Fibroblast of villous mesenchyme (primary cell): ENCODE data around the gene SLIT2. TPM values are rescaled to one million over a fixed set of nuclear protein-coding genes. Genes with fewer than 3 reads are reported as not detected.

Experiments
- DNase-seq: peaks from one replicate; pipeline ENCODE4 v3.0.0-alpha.2; 2010; ENCODE audit warnings: low read depth
- H3K4me3 ChIP-seq: 2 replicates; pipeline ENCODE4 v1.5.1; 2011; ENCODE audit warnings: low read depth, mild to moderate bottlenecking, low read length
- CTCF ChIP-seq: IDR thresholded peaks from 2 replicates; pipeline ENCODE4 v1.5.1; 2012; ENCODE audit warnings: low read depth, mild to moderate bottlenecking, low read length; ENCODE audit not compliant: insufficient read depth
- total RNA-seq: library from RNA; depleted of rRNA; stranded (reverse); fragments of >200 nt; gene quantifications from 2 replicates; pipeline ENCODE4 v1.2.3, GENCODE V29; 2012

The SLIT2 gene
- 8.4 and 20.7 TPM in 2 replicates for total RNA-seq

- DNase-seq: peak; percentile 83
- no peak for TF ChIP-seq CTCF
- H3K4me3 ChIP-seq: peak within 1 kb of the TSS; percentile 78
These were observed at the start of gene SLIT2 for GRCh38 chr4:20251796-20252655. SLIT2 (plus strand) TSS chr4:20251905; CDS start chr4:20253816, 1,911 bp downstream.

GRCh38 chr4:20203508-20203907, 48.2 kb upstream of the SLIT2 start:
- DNase-seq: peak; percentile 81
- H3K4me3 ChIP-seq: no peak overlapping the region
- TF ChIP-seq CTCF: no peak

GRCh38 chr4:20217521-20217920, 34.2 kb upstream of the SLIT2 start:
- no peak for TF ChIP-seq CTCF
- no peak overlapping the region for H3K4me3 ChIP-seq
- no peak for DNase-seq

- TF ChIP-seq CTCF: no peak
- no peak overlapping the region for H3K4me3 ChIP-seq
- no peak for DNase-seq
These were observed 33.8 kb upstream of the SLIT2 start for GRCh38 chr4:20217951-20218350.

- H3K4me3 ChIP-seq: no peak overlapping the region
- no peak for TF ChIP-seq CTCF
- no peak for DNase-seq
These were observed 32.2 kb upstream of the SLIT2 start for GRCh38 chr4:20219521-20219920.

- TF ChIP-seq CTCF: no peak
- H3K4me3 ChIP-seq: no peak overlapping the region
- no peak for DNase-seq
These were observed 13.7 kb upstream of the SLIT2 start for GRCh38 chr4:20237894-20238537.
